DOHH2 (cell line): Measurements from ENCODE around the gene CENPN.

Source experiments
- H3F3A ChIP-seq: fragments of 200-600 bp; sonication (generic), shearing (Covaris generic); 2 replicates; pipeline ENCODE4 v1.6.0; 2016; ENCODE audit warnings: antibody characterized with exemption, mild to moderate bottlenecking; ENCODE audit not compliant: control insufficient read depth, insufficient read depth
- H3K27ac ChIP-seq: fragments of 200-600 bp; sonication (generic); 2 replicates; pipeline ENCODE4 v1.5.1; 2014; ENCODE audit warnings: low read depth, mild to moderate bottlenecking, low read length, moderate library complexity
- H3K27me3 ChIP-seq: fragments of 200-600 bp; sonication (generic); 2 replicates; pipeline ENCODE4 v1.6.1; 2014; ENCODE audit warnings: mild to moderate bottlenecking, low read length, mixed read lengths; ENCODE audit not compliant: control insufficient read depth
- H3K36me3 ChIP-seq: fragments of 200-600 bp; sonication (generic); 2 replicates; pipeline ENCODE4 v1.6.1; 2014; ENCODE audit warnings: mild to moderate bottlenecking, low read length, moderate library complexity, mixed read lengths; ENCODE audit not compliant: control insufficient read depth
- H3K4me1 ChIP-seq: fragments of 200-600 bp; sonication (generic); 2 replicates; pipeline ENCODE4 v1.6.1; 2014; ENCODE audit warnings: mild to moderate bottlenecking, low read length, mixed read lengths; ENCODE audit not compliant: control insufficient read depth
- H3K4me2 ChIP-seq: fragments of 200-600 bp; sonication (generic); 2 replicates; pipeline ENCODE4 v1.6.0; 2014; ENCODE audit warnings: mild to moderate bottlenecking, low read length, moderate library complexity
- H3K4me3 ChIP-seq: fragments of 200-600 bp; sonication (generic); 2 replicates; pipeline ENCODE4 v1.5.1; 2014; ENCODE audit warnings: mild to moderate bottlenecking, low read length, mixed read lengths
- H3K79me2 ChIP-seq: fragments of 200-600 bp; sonication (generic); 2 replicates; pipeline ENCODE4 v1.6.1; 2014; ENCODE audit warnings: mild to moderate bottlenecking, low read length, mixed read lengths; ENCODE audit not compliant: control insufficient read depth
- H3K9me2 ChIP-seq: fragments of 200-600 bp; sonication (generic); replicated peaks from 2 replicates; pipeline ENCODE4 v1.6.1; 2014; ENCODE audit warnings: mild to moderate bottlenecking, low read length, mixed read lengths; ENCODE audit not compliant: control insufficient read depth
- H3K9me3 ChIP-seq: fragments of 200-600 bp; sonication (generic); 2 replicates; pipeline ENCODE4 v1.6.1; 2014; ENCODE audit warnings: antibody characterized with exemption, low read length, mixed read lengths; ENCODE audit not compliant: control insufficient read depth, insufficient read depth
- H4K20me1 ChIP-seq: fragments of 200-600 bp; sonication (generic); 2 replicates; pipeline ENCODE4 v1.6.0; 2014; ENCODE audit warnings: low read depth, mild to moderate bottlenecking, antibody characterized with exemption, low read length, moderate library complexity; ENCODE audit not compliant: control insufficient read depth, insufficient read depth
- CTCF ChIP-seq: fragments of 200-600 bp; sonication (generic); IDR thresholded peaks from one replicate; pipeline ENCODE4 v1.5.1; 2014; ENCODE audit warnings: antibody characterized with exemption, mild to moderate bottlenecking, low read depth, low read length; ENCODE audit not compliant: poor library complexity, severe bottlenecking
- EZH2phosphoT487 ChIP-seq: fragments of 200-600 bp; sonication (generic); IDR thresholded peaks from 2 replicates; pipeline ENCODE4 v1.6.1; 2017; ENCODE audit warnings: borderline replicate concordance, mild to moderate bottlenecking, antibody characterized with exemption, low read length, moderate library complexity, mixed read lengths

CENPN gene

GRCh38 chr16:80981103-80981502 is 25.9 kb upstream of the CENPN start:
- H3K4me3 ChIP-seq: no peak overlapping the region
- peaks cover 17% of the 10 kb centered on the region for H3K79me2 ChIP-seq
- TF ChIP-seq CTCF: no peak
- TF ChIP-seq EZH2phosphoT487: no peak
- H3K9me2 ChIP-seq: no peaks in the 10 kb centered on the region
- H3K27me3 ChIP-seq: no peaks in the 10 kb centered on the region
- H3K36me3 ChIP-seq: peaks cover 15% of the 10 kb centered on the region
- no peaks in the 10 kb centered on the region for H3K4me1 ChIP-seq
- H3K27ac ChIP-seq: no peak overlapping the region
- H3F3A ChIP-seq: no peaks in the 10 kb centered on the region; the same call in 1 of the 2 replicates
- H3K4me2 ChIP-seq: no peak overlapping the region
- no peaks in the 10 kb centered on the region; the same call in 1 of the 2 replicates for H4K20me1 ChIP-seq
- H3K9me3 ChIP-seq: no peaks in the 10 kb centered on the region

GRCh38 chr16:80982646-80983045 is 24.4 kb upstream of the CENPN start:
- Histone ChIP-seq H3K4me3 (no peak overlapping the region), H3K4me2 (no peak overlapping the region), H3F3A (no peaks in the 10 kb centered on the region), H3K36me3 (peaks cover 11% of the 10 kb centered on the region), H3K27me3 (no peaks in the 10 kb centered on the region), H4K20me1 (no peaks in the 10 kb centered on the region; the same call in 1 of the 2 replicates), H3K79me2 (peaks cover 25% of the 10 kb centered on the region), H3K4me1 (0 out of 2 replicates have a peak, but pooled peaks cover 3% of the 10 kb centered on the region), H3K27ac (no peak overlapping the region), H3K9me3 (no peaks in the 10 kb centered on the region), H3K9me2 (no peaks in the 10 kb centered on the region)
- no peak for TF ChIP-seq CTCF

- TF ChIP-seq EZH2phosphoT487 (no peak), CTCF (no peak)
- Histone ChIP-seq H4K20me1 (no peaks in the 10 kb centered on the region; the same call in 1 of the 2 replicates), H3K4me1 (0 out of 2 replicates have a peak, but pooled peaks cover 3% of the 10 kb centered on the region), H3K36me3 (peaks cover 14% of the 10 kb centered on the region), H3K79me2 (peaks cover 28% of the 10 kb centered on the region), H3K4me2 (no peak overlapping the region), H3K9me2 (no peaks in the 10 kb centered on the region), H3F3A (no peaks in the 10 kb centered on the region), H3K27me3 (no peaks in the 10 kb centered on the region), H3K9me3 (no peaks in the 10 kb centered on the region), H3K4me3 (no peak overlapping the region), H3K27ac (no peak overlapping the region)
These were observed 22.7 kb upstream of the CENPN start for GRCh38 chr16:80984124-80984892.
